B cell (primary cell): ENCODE results near the gene BRINP2. TPM values are rescaled to one million over a fixed set of nuclear protein-coding genes. Genes with fewer than 3 reads are reported as not detected.

Experiments
- ATAC-seq: fragments of 200-7000 bp; cut with Tn5 transposase; one replicate; pipeline ENCODE4 v1.10.0; 2021; ENCODE audit warnings: low read depth, mild to moderate bottlenecking, moderate number of reproducible peaks, moderate library complexity
- CTCF ChIA-PET: fragments of 350-600 bp; sonication (Branson Sonifier 250); formaldehyde crosslinking; loops from one replicate; lab custom pipeline; 2021; ENCODE audit warnings: antibody characterized with exemption, inconsistent platforms; lab: Charles Lee
- POLR2A ChIA-PET: fragments of 350-600 bp; sonication (Branson Sonifier 250); formaldehyde crosslinking; loops from one replicate; lab custom pipeline; 2021; ENCODE audit warnings: antibody characterized with exemption; lab: Charles Lee
- DNase-seq: peaks from one replicate; pipeline ENCODE4 v3.0.0; 2013
- H2AFZ ChIP-seq: 2 replicates; pipeline ENCODE4 v1.6.1; 2012; ENCODE audit warnings: mild to moderate bottlenecking, low read depth, low read length; ENCODE audit not compliant: insufficient read depth, poor library complexity, severe bottlenecking
- H3K27ac ChIP-seq, 2 donors: 1 replicate in 1 of 2; 2 replicates in 1 of 2; pipeline ENCODE4 v1.5.1; 2012 to 2013; ENCODE audit warnings: low read length in 2 of 2, mild to moderate bottlenecking in 2 of 2, moderate library complexity in 1 of 2
- H3K27me3 ChIP-seq, 4 experiments: fragments of 200-600 bp in 1 of 4; sonication (generic) in 1 of 4; replicated peaks in 1 of 4; 1 replicate in 2 of 4; 2 replicates in 2 of 4; pipeline versions ENCODE4 v1.6.1 to v1.7.0; 2013 to 2016; ENCODE audit warnings: low read length in 3 of 4, mild to moderate bottlenecking in 2 of 4, mixed read lengths in 1 of 4, moderate library complexity in 1 of 4; ENCODE audit not compliant: insufficient read depth in 4 of 4, control insufficient read depth in 3 of 4; ENCODE audit errors: control extremely low read depth in 1 of 4
- H3K36me3 ChIP-seq, 2 experiments: replicated peaks in 1 of 2; 1 replicate in 1 of 2; 2 replicates in 1 of 2; pipeline versions ENCODE4 v1.6.1 to v1.7.1; 2013; ENCODE audit warnings: low read length in 1 of 2; ENCODE audit not compliant: insufficient read depth in 2 of 2, control insufficient read depth in 1 of 2; ENCODE audit errors: control extremely low read depth in 1 of 2, extremely low read depth in 1 of 2
- H3K4me1 ChIP-seq, 2 donors: fragments of 200-600 bp in 1 of 2; sonication (generic) in 1 of 2; 1 replicate in 1 of 2; 2 replicates in 1 of 2; pipeline versions ENCODE4 v1.5.1 to v1.6.1; 2013 to 2017; ENCODE audit warnings: low read length in 2 of 2; ENCODE audit not compliant: control insufficient read depth in 2 of 2, insufficient read depth in 2 of 2
- H3K4me2 ChIP-seq: replicated peaks from 2 replicates; pipeline ENCODE3; 2012; ENCODE audit warnings: mild to moderate bottlenecking, low read depth, low read length; ENCODE audit not compliant: poor library complexity, severe bottlenecking
- H3K4me3 ChIP-seq, 5 experiments: fragments of 200-600 bp in 1 of 5; sonication (generic) in 1 of 5; 1 replicate in 3 of 5; 2 replicates in 2 of 5; pipeline versions ENCODE4 v1.5.1 to v1.7.0; 2011 to 2016; ENCODE audit warnings: low read length in 4 of 5, mild to moderate bottlenecking in 4 of 5, low read depth in 2 of 5, control low read depth in 1 of 5, moderate library complexity in 1 of 5; ENCODE audit not compliant: insufficient read depth in 1 of 5; ENCODE audit errors: control extremely low read depth in 1 of 5, extremely low read depth in 1 of 5
- H3K79me2 ChIP-seq: fragments of 200-600 bp; sonication (generic); one replicate; pipeline ENCODE4 v1.6.0; 2016; ENCODE audit warnings: low read length; ENCODE audit not compliant: control insufficient read depth, insufficient read depth
- H3K9ac ChIP-seq: fragments of 200-600 bp; sonication (generic); 2 replicates; pipeline ENCODE4 v1.6.1; 2017; ENCODE audit warnings: mild to moderate bottlenecking, low read length, moderate library complexity
- H3K9me3 ChIP-seq, 3 donors: one replicate each; pipeline versions ENCODE4 v1.6.1 to v1.7.1; 2013; ENCODE audit warnings: low read length in 2 of 3; ENCODE audit not compliant: control insufficient read depth in 2 of 3, insufficient read depth in 1 of 3; ENCODE audit errors: control extremely low read depth in 1 of 3
- H4K20me1 ChIP-seq: 2 replicates; pipeline ENCODE4 v1.6.0; 2012; ENCODE audit warnings: mild to moderate bottlenecking, low read length; ENCODE audit not compliant: insufficient read depth, control insufficient read depth, poor library complexity, severe bottlenecking
- H3K27ac Mint-ChIP-seq: one replicate; pipeline ENCODE4 v1.8.0; 2021; ENCODE audit warnings: mixed read lengths
- H3K27me3 Mint-ChIP-seq: one replicate; pipeline ENCODE4 v1.8.0; 2021; ENCODE audit warnings: mixed read lengths
- H3K4me1 Mint-ChIP-seq: one replicate; pipeline ENCODE4 v1.8.0; 2021; ENCODE audit warnings: mixed read lengths
- H3K4me3 Mint-ChIP-seq: one replicate; pipeline ENCODE4 v1.8.0; 2021; ENCODE audit warnings: mixed read lengths
- H3K9me3 Mint-ChIP-seq: one replicate; pipeline ENCODE4 v1.8.0; 2022; ENCODE audit warnings: mixed read lengths; ENCODE audit not compliant: insufficient read depth
- CTCF ChIP-seq: fragments of 200-600 bp; IDR thresholded peaks from one replicate; pipeline ENCODE4 v1.8.0; 2022; ENCODE audit warnings: antibody characterized with exemption, mild to moderate bottlenecking
- EZH2 ChIP-seq: IDR thresholded peaks from 2 replicates; pipeline ENCODE4 v1.6.1; 2012; ENCODE audit warnings: borderline replicate concordance, low read depth, mild to moderate bottlenecking, moderate library complexity, low read length; ENCODE audit not compliant: insufficient read depth, poor library complexity, severe bottlenecking
- WGBS: methylation state at CpG from one replicate; pipeline ENCODE4 v1.1.5; 2013; ENCODE audit warnings: missing lambda C conversion rate; ENCODE audit not compliant: insufficient coverage; 5-methylcytosine and 5-hydroxymethylcytosine counted together
- intact Hi-C: fragments of 100-400 bp; cut with micrococcal nuclease; formaldehyde crosslinking; loops from one replicate; pipeline ENCODE4 v1.10.0; 2022
- polyA plus RNA-seq: library from polyadenylated mRNA; depleted of rRNA; stranded (reverse); fragments of >200 nt; gene quantifications from 2 replicates; pipeline ENCODE4 v1.2.3, GENCODE V29; 2012
- total RNA-seq, 2 donors: library from RNA; stranded (reverse); fragments of 120-200 nt in 1 of 2; gene quantifications; 1 replicate in 1 of 2; 2 replicates in 1 of 2; pipeline versions ENCODE4 v1.2.3 to v1.2.4, GENCODE V29; 2013 to 2022

The BRINP2 gene
- total and polyA plus RNA-seq, 2 donors (not counting 1 experiment from before 2014, with no cell fraction given) = not detected

- Mint-ChIP-seq H3K4me1 (no peaks in the 10 kb centered on the region), H3K4me3 (no peak overlapping the region), H3K27ac (no peak overlapping the region), H3K27me3 (peaks cover 20% of the 10 kb centered on the region), H3K9me3 (no peaks in the 10 kb centered on the region)
- peaks cover 0 to under 1% (median 0%) of the 10 kb centered on the region in 3 donors for H3K9me3 ChIP-seq
- ATAC-seq (no peak), DNase-seq (no peak)
- no peaks in the 10 kb centered on the region for H3K4me1 ChIP-seq
- ChIA-PET CTCF (no interaction called here), POLR2A (no interaction called here)
- whole genome bisulfite sequencing = 71% methylated on average over 1 of the region's 3 CpGs
- TF ChIP-seq CTCF (no peak), EZH2 (no peak)
- no peak overlapping the region for H3K27ac ChIP-seq
- no peak overlapping the region for H3K9ac ChIP-seq
- no peaks in the 10 kb centered on the region for H3K27me3 ChIP-seq
- no peak overlapping the region for H3K4me3 ChIP-seq
- H4K20me1 ChIP-seq = no peaks in the 10 kb centered on the region
- H3K36me3 ChIP-seq = no peaks in the 10 kb centered on the region
- H3K79me2 ChIP-seq = no peaks in the 10 kb centered on the region
- no peak overlapping the region for H3K4me2 ChIP-seq
- H2AFZ ChIP-seq = no peak overlapping the region
- intact Hi-C loops = no loop called here
Measured at GRCh38 chr1:177190308-177190970, 19.7 kb downstream of the BRINP2 start.

- H3K9me3 Mint-ChIP-seq = no peaks in the 10 kb centered on the region
- H3K4me1 Mint-ChIP-seq = no peaks in the 10 kb centered on the region
- Histone ChIP-seq H4K20me1 (no peaks in the 10 kb centered on the region), H3K27me3 (no peaks in the 10 kb centered on the region), H3K27ac (no peak overlapping the region), H3K4me3 (no peak overlapping the region), H3K9ac (no peak overlapping the region), H3K9me3 (peaks cover 0 to 2% (median 0%) of the 10 kb centered on the region in 3 donors), H3K79me2 (no peaks in the 10 kb centered on the region), H2AFZ (no peak overlapping the region), H3K4me1 (no peaks in the 10 kb centered on the region), H3K4me2 (no peak overlapping the region), H3K36me3 (no peaks in the 10 kb centered on the region)
- H3K27me3 Mint-ChIP-seq = peaks cover 5% of the 10 kb centered on the region
- no peak overlapping the region for H3K4me3 Mint-ChIP-seq
- DNase-seq (no peak), ATAC-seq (no peak)
- no peak for TF ChIP-seq EZH2
- no peak for TF ChIP-seq CTCF
- intact Hi-C loops = no loop called here
- POLR2A ChIA-PET = no interaction called here
- no CpG with 5 or more reads among the region's 2 CpGs for WGBS
- no peak overlapping the region for H3K27ac Mint-ChIP-seq
- CTCF ChIA-PET = no interaction called here
Measured at GRCh38 chr1:177198243-177198642, 27.5 kb downstream of the BRINP2 start.
